K562 (cell line): ENCODE data around the gene MCM9. TPM values are rescaled to one million over a fixed set of nuclear protein-coding genes. Genes with fewer than 3 reads are reported as not detected.

Experiments
- ATAC-seq: fragments of 200-7000 bp; cut with Tn5 transposase; 3 replicates; pipeline ENCODE4 v1.9.1; 2020; ENCODE audit warnings: moderate library complexity
- BruUV-seq: library from RNA; stranded (reverse); fragments of 400-500 nt; replicated peaks from 2 replicates; lab custom pipeline; 2021; lab: Mats Ljungman, UMichigan
- CTCF ChIA-PET: fragments of 300-600 bp; formaldehyde crosslinking; extraction: SDS; loops from one replicate; lab custom pipeline; 2021; ENCODE audit warnings: low intra/inter-chr PET ratio; lab: Yijun Ruan, JAX
- POLR2A ChIA-PET: fragments of 300-600, 350-650 bp; sonication (Branson Sonifier 250); formaldehyde crosslinking; extraction: SDS; loops from one replicate; lab custom pipeline; 2021; ENCODE audit warnings: antibody characterized with exemption, inconsistent platforms; lab: Yijun Ruan, JAX
- DNase-seq, 4 experiments: peaks; one replicate each; pipeline versions ENCODE4 v3.0.0 to v3.0.0-alpha.2; 2011 to 2018; ENCODE audit warnings: low spot score in 3 of 4, mixed read lengths in 3 of 4; ENCODE audit errors: extremely low read depth in 1 of 4
- FAIRE-seq: peaks from 2 replicates; lab custom pipeline; 2011; peaks lifted over from hg19 to GRCh38; lab: Jason Lieb, UNC
- H2AFZ ChIP-seq: 2 replicates; pipeline ENCODE4 v1.6.0; 2011; ENCODE audit warnings: low read depth, low read length, control low read depth, inconsistent platforms
- H3K27ac ChIP-seq: fragments of 200-600 bp; 3 replicates; pipeline ENCODE4 v1.8.0; 2011; ENCODE audit warnings: low read depth, mild to moderate bottlenecking, control low read depth, inconsistent platforms, low read length, moderate library complexity, mixed read lengths; ENCODE audit errors: extremely low read depth
- H3K27me3 ChIP-seq, 2 experiments: fragments of 300-600 bp in 1 of 2; 2 replicates in 1 of 2; 3 replicates in 1 of 2; pipeline versions ENCODE4 v1.6.0 to v1.8.0; 2011; ENCODE audit warnings: inconsistent platforms in 2 of 2, low read length in 2 of 2, mild to moderate bottlenecking in 1 of 2, mixed read lengths in 1 of 2, moderate library complexity in 1 of 2; ENCODE audit not compliant: control insufficient read depth in 2 of 2, insufficient read depth in 2 of 2
- H3K36me3 ChIP-seq: fragments of 300-600 bp; 3 replicates; pipeline ENCODE4 v1.8.0; 2011; ENCODE audit warnings: mild to moderate bottlenecking, low read length, inconsistent platforms; ENCODE audit not compliant: control insufficient read depth, insufficient read depth
- H3K4me1 ChIP-seq, 2 experiments: fragments of 200-600 bp in 1 of 2; replicated peaks in 1 of 2; 2 replicates in 1 of 2; 3 replicates in 1 of 2; pipeline versions ENCODE4 v1.5.1 to v1.8.0; 2011; ENCODE audit warnings: inconsistent platforms in 2 of 2, low read length in 2 of 2, mild to moderate bottlenecking in 1 of 2, mixed read lengths in 1 of 2, moderate library complexity in 1 of 2; ENCODE audit not compliant: control insufficient read depth in 2 of 2, insufficient read depth in 2 of 2
- H3K4me2 ChIP-seq: 2 replicates; pipeline ENCODE4 v1.6.1; 2011; ENCODE audit warnings: low read length, control low read depth, inconsistent platforms, mixed read lengths; ENCODE audit not compliant: insufficient read depth
- H3K4me3 ChIP-seq: fragments of 200-600 bp; sonication (generic), shearing (Covaris generic); 2 replicates; pipeline ENCODE4 v1.5.1; 2016; ENCODE audit warnings: control low read depth, inconsistent platforms
- H3K79me2 ChIP-seq: fragments of 200-600 bp; 3 replicates; pipeline ENCODE4 v1.8.0; 2011; ENCODE audit warnings: low read length, inconsistent platforms; ENCODE audit not compliant: control insufficient read depth, insufficient read depth
- H3K9ac ChIP-seq, 2 experiments: 2 replicates each; pipeline versions ENCODE4 v1.6.0 to v1.6.1; 2011; ENCODE audit warnings: low read depth in 2 of 2, low read length in 2 of 2, control low read depth in 1 of 2, inconsistent platforms in 1 of 2, mild to moderate bottlenecking in 1 of 2, mixed read lengths in 1 of 2; ENCODE audit not compliant: insufficient read depth in 1 of 2
- H3K9me1 ChIP-seq: one replicate; pipeline ENCODE4 v1.6.0; 2011; ENCODE audit warnings: inconsistent platforms, mild to moderate bottlenecking, low read length, moderate library complexity; ENCODE audit not compliant: control insufficient read depth, insufficient read depth
- H3K9me3 ChIP-seq: replicated peaks from 2 replicates; pipeline ENCODE4 v1.5.1; 2011; ENCODE audit warnings: low read depth, low read length, inconsistent platforms; ENCODE audit not compliant: control insufficient read depth, insufficient read depth
- H4K20me1 ChIP-seq: replicated peaks from 2 replicates; pipeline ENCODE4 v1.6.1; 2011; ENCODE audit warnings: low read length, inconsistent platforms, mixed read lengths; ENCODE audit not compliant: control insufficient read depth, insufficient read depth
- BCLAF1 ChIP-seq, 2 experiments: fragments of 450-650 bp in 1 of 2; IDR thresholded peaks; 2 replicates each; pipeline ENCODE4 v1.6.1; 2011 to 2017; ENCODE audit warnings: low read depth in 2 of 2, antibody characterized with exemption in 1 of 2, borderline replicate concordance in 1 of 2, low read length in 1 of 2, mild to moderate bottlenecking in 1 of 2, mixed read lengths in 1 of 2; ENCODE audit not compliant: control insufficient read depth in 1 of 2
- CEBPB ChIP-seq: fragments of 450-650 bp; IDR thresholded peaks from 2 replicates; pipeline ENCODE4 v1.6.1; 2016; ENCODE audit warnings: missing genetic modification characterization, missing compliant biosample characterization
- CEBPG ChIP-seq, 3 experiments: fragments of 200-800 bp in 1 of 3; sonication (Bioruptor generic) in 1 of 3; sonication (generic) in 1 of 3; formaldehyde crosslinking in 1 of 3; IDR thresholded peaks in 2 of 3; conservative IDR thresholded peaks in 1 of 3; 2 replicates each; pipeline versions ENCODE4 v1.6.1 to v1.8.0; 2016 to 2022; ENCODE audit warnings: missing compliant biosample characterization in 2 of 3, missing genetic modification characterization in 2 of 3, mild to moderate bottlenecking in 1 of 3, missing genetic modification reagents in 1 of 3
- ETS2 ChIP-seq: IDR thresholded peaks from 2 replicates; pipeline ENCODE4 v1.6.1; 2016; ENCODE audit warnings: borderline replicate concordance, missing genetic modification characterization, mild to moderate bottlenecking, moderate library complexity, missing compliant biosample characterization; ENCODE audit not compliant: poor library complexity, severe bottlenecking
- ETV1 ChIP-seq: fragments of 450-650 bp; conservative IDR thresholded peaks from 2 replicates; pipeline ENCODE4 v1.6.1; 2016; ENCODE audit warnings: missing genetic modification characterization, control low read depth, low read depth, missing compliant biosample characterization
- FUS ChIP-seq: fragments of 200-400 bp; formaldehyde crosslinking; optimal IDR thresholded peaks from 2 replicates; pipeline ENCODE3; 2017; ENCODE audit warnings: low read depth, low read length
- GABPA ChIP-seq: fragments of 200-800 bp; sonication (Bioruptor generic); conservative IDR thresholded peaks from 2 replicates; pipeline ENCODE4 v1.6.1; 2016; ENCODE audit warnings: low read depth, missing genetic modification characterization, missing compliant biosample characterization
- POLR3G ChIP-seq: IDR thresholded peaks from 2 replicates; pipeline ENCODE4 v1.6.1; 2011; ENCODE audit not compliant: insufficient read length, insufficient replicate concordance; ENCODE audit errors: extremely low read depth
- RB1 ChIP-seq: fragments of 450-650 bp; IDR thresholded peaks from 2 replicates; pipeline ENCODE4 v1.6.1; 2017; ENCODE audit warnings: low read depth, mild to moderate bottlenecking
- SIRT6 ChIP-seq: IDR thresholded peaks from one replicate; pipeline ENCODE4 v1.6.1; 2012; ENCODE audit warnings: low read depth, mild to moderate bottlenecking, control low read depth, inconsistent platforms, low read length, moderate library complexity
- TAF7 ChIP-seq: fragments of 450-650 bp; IDR thresholded peaks from 2 replicates; pipeline ENCODE4 v1.6.1; 2016; ENCODE audit warnings: missing genetic modification characterization, missing compliant biosample characterization
- WGBS: fragments of 100-300 bp; shearing (Covaris generic); methylation state at CpG from one replicate; pipeline ENCODE4 v1.1.6; 2016; ENCODE audit warnings: low coverage, mixed read lengths; ENCODE audit not compliant: insufficient coverage; ENCODE audit errors: missing lambda C conversion rate; 5-methylcytosine and 5-hydroxymethylcytosine counted together
- in situ Hi-C: fragments of 300-500 bp; cut with MboI; formaldehyde crosslinking; loops from 4 replicates; pipeline ENCODE4 v1.15.0; 2018; ENCODE audit warnings: inconsistent platforms, mixed read lengths
- intact Hi-C: fragments of 100-400 bp; cut with micrococcal nuclease; formaldehyde crosslinking; loops from 2 replicates; pipeline ENCODE4 v1.14.2; 2022
- polyA plus RNA-seq, 8 experiments: library from polyadenylated mRNA; depleted of rRNA in 4 of 8; stranded (reverse) in 5 of 8; unstranded in 3 of 8; fragments of >200 nt; fragmentation: Nextera tagmentation in 2 of 8; fragmentation: Illumina TruSeq in 1 of 8; extraction: Ambion mirVana in 2 of 8; extraction: Trizol in 1 of 8; gene quantifications; 2 replicates each; pipeline versions ENCODE4 v1.2.1 to v1.2.3, GENCODE V29; 2011 to 2014; ENCODE audit warnings: inconsistent platforms in 1 of 8, missing spikeins in 1 of 8
- total RNA-seq, 7 experiments: library from RNA; depleted of rRNA in 6 of 7; stranded (reverse); fragments of >200 nt in 6 of 7; fragmentation: Illumina TruSeq in 2 of 7; extraction: Trizol in 2 of 7; gene quantifications; 2 replicates each; pipeline versions ENCODE4 v1.2.1 to v1.2.3, GENCODE V29; 2011 to 2021; ENCODE audit warnings: low replicate concordance in 1 of 7

Gene MCM9
- total and polyA plus RNA-seq, 9 of the 15 experiments (the other 6 are each of a cell fraction or from before 2014, with no cell fraction given): 4.8 to 16.7 (median 11.6) TPM

GRCh38 chr6:118860363-118860762 lies 74.6 kb downstream of the MCM9 start:
- Histone ChIP-seq H3K4me2 (no peak overlapping the region), H3K4me3 (no peak overlapping the region), H4K20me1 (no peaks in the 10 kb centered on the region), H3K4me1 (peaks cover 0 to 4% of the 10 kb centered on the region in 2 experiments; a peak in 2 of 5 replicates), H3K9me3 (no peaks in the 10 kb centered on the region), H3K9ac (no peak overlapping the region), H3K79me2 (0 out of 3 replicates have a peak, but pooled peaks cover 4% of the 10 kb centered on the region), H2AFZ (no peak overlapping the region), H3K27me3 (no peaks in the 10 kb centered on the region), H3K36me3 (no peaks in the 10 kb centered on the region), H3K27ac (no peak overlapping the region), H3K9me1 (no peaks in the 10 kb centered on the region)
- 75% methylated on average over 1 of the region's 1 CpG for WGBS
- intact Hi-C loops (no loop called here), in situ Hi-C loops (no loop called here)
- TF ChIP-seq CEBPG (CRISPR knock-in tag; IDR thresholded peaks at IDR 0.05) (no peak), CEBPG (tag; conservative IDR thresholded peaks at IDR 0.05 in 1 of 2, IDR thresholded peaks at IDR 0.05 in 1 of 2) (peak; percentile 29 to 69; a peak in 3 of 4 replicates), CEBPB (peak; percentile 39), ETS2 (tag) (no peak)
- FAIRE-seq (no peak), ATAC-seq (no peak), DNase-seq (no peak)
- CTCF ChIA-PET: interaction anchor here (0.6 kb wide), 1 partner anchor 771 kb away, joined by 5 read pairs; no protein-coding TSS in a partner anchor
- POLR2A ChIA-PET: interaction anchor here (0.7 to 2.4 kb wide), 4 partner anchors 10 to 102 kb away, joined by 3 to 9 read pairs (median 3); partner anchors contain the start of gene ASF1A
- no TSS peak for BruUV-seq

- Histone ChIP-seq H2AFZ (no peak overlapping the region), H3K4me1 (peaks cover 0 to under 1% of the 10 kb centered on the region in 2 experiments; a peak in 2 of 5 replicates)
- WGBS: 10% methylated on average over 3 of the region's 3 CpGs
- no peak for TF ChIP-seq RB1
- TF ChIP-seq GABPA (tag): no peak
- TF ChIP-seq SIRT6: no peak
- no peak for TF ChIP-seq BCLAF1 (IDR thresholded peaks at IDR 0.05; ENCODE audit: borderline replicate concordance in 1 of 2, control insufficient read depth in 1 of 2, low read depth in 2 of 2, low read length in 1 of 2)
- TF ChIP-seq FUS: no peak
- TF ChIP-seq ETV1: no peak
- TF ChIP-seq POLR3G: no peak
- no peak for TF ChIP-seq TAF7
Observed at GRCh38 chr6:118859517-118860064, 75.4 kb downstream of the MCM9 start.

More at GRCh38 chr6:118859517-118860064, 75.4 kb downstream of the MCM9 start:
- in situ Hi-C loops (no loop called here), intact Hi-C loops (no loop called here)
- no peaks in the 10 kb centered on the region for H3K9me1 ChIP-seq
- H3K79me2 ChIP-seq: 0 out of 3 replicates have a peak, but pooled peaks cover 4% of the 10 kb centered on the region
- FAIRE-seq (no peak), ATAC-seq (no peak), DNase-seq (no peak)
- no peak overlapping the region for H3K4me3 ChIP-seq
- no peaks in the 10 kb centered on the region for H3K36me3 ChIP-seq
- BruUV-seq: no TSS peak
- H3K4me2 ChIP-seq: no peak overlapping the region
- ChIA-PET CTCF (no interaction called here), POLR2A (interaction anchor here (0.8 kb wide), 1 partner anchor 16 kb away, joined by 3 read pairs; no protein-coding TSS in a partner anchor)
- H3K9ac ChIP-seq: no peak overlapping the region
- H3K27ac ChIP-seq: no peak overlapping the region
- H3K9me3 ChIP-seq: no peaks in the 10 kb centered on the region
- no peaks in the 10 kb centered on the region for H4K20me1 ChIP-seq
- H3K27me3 ChIP-seq: no peaks in the 10 kb centered on the region
